GM15510 (cell line): Measurements from ENCODE around the gene FAXDC2.

Experiments used
- POLR2A ChIP-seq: IDR thresholded peaks from 3 replicates; pipeline ENCODE4 v1.6.1; 2011; ENCODE audit warnings: borderline replicate concordance; ENCODE audit not compliant: insufficient read length; ENCODE audit errors: extremely low read depth

The FAXDC2 gene

DNA sequence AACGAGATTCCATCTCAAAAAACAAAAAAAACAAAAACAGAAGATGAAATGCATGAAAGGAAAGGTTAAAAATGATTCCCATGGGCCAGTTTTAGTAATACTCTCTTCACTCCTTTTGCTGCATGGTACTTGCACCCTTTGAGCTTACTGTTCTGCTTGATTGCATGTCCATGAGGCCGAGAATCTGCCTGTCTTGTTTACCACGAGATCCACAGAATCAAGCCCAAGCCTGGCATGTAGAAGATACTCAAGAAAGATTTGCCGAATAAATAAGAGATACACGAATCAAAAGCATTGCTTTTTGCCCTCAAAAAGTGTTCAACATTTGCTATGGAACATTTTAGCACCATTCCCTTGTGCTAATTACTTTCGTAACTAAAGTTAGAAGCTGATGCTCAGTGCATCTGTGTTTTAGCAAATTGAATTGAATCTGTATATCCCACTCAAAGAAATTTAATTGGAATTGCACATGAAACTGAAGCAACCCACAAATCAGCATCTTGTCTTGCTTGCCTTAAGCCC is 1.1 kb downstream of the FAXDC2 start:
- TF ChIP-seq POLR2A: no peak

DNA sequence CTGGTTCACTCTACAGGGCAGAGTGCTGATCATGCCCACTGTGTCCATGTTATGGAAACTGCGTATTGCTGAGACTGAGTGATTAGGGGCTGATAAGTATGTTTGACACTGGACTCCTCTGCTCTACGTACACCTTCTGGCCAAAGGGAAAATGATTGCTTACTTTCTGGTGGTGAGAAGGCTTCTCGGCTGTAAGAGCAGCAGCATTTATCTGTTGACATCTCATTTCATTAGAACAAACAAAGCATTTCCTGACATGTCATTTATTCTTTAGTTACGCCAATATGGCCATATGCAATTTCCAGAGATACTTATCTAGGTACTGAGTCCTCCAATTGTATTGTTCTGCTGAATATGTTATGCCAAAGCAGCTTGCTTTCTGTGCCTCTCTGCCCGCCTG is 5.6 kb downstream of the FAXDC2 start:
- TF ChIP-seq POLR2A: no peak

DNA sequence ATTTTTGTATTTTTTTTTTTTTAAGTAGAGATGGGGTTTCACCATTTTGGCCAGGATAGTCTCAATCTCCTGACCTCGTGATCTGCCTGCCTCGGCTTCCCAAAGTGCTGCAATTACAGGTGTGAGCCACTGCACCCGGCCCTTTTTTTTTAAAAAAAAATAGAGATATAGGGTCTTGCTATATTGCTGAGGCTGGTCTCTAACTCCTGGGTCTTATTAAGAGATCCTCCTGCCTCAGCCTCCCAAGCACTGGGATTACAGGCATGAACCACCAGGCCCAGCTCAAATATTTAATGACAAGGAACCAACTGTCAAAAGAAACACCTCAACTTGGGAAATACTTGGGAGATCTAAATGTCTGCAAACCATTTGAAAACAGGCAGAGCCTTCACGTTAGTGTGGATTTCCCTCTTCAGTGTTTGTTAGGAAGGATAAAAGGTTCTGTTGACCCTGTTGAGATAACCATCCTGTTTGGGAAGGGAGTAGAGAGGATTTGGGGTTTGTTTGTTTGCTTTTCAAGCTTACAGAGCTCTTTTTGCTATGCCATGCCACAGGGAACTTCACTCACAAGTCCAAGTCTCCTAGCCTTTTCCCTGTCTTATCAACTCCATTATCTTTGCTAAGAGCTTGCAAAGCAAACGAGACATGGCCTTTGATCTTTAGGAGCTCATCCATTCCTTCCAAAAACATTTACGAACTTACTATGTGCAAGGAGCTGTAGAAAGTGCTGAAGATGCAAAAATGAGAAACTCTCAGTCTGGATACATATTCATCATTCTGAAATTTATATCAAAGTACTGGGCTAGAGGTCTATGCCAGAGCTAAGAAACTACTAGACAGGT is 7.5 kb downstream of the FAXDC2 start:
- no peak for TF ChIP-seq POLR2A

DNA sequence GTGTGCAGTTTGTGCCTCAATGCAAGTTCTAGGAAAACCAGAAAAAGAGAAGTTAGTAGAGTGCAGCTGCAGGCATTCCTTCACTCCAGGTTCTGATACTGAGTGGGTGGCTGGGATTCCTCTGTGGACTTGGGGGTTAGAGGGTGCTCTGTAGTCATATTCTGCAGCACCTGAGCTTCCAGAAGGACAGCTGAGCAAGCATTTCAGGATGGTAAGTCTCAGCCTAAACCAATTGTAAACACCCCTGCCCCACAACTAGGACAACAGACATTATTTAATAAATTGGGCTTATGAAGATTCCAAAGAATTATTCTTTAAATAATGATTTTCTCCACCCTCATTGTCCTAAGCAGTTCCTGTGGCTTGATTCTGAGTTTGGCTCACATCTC is 9.1 kb downstream of the FAXDC2 start:
- TF ChIP-seq POLR2A: no peak

DNA sequence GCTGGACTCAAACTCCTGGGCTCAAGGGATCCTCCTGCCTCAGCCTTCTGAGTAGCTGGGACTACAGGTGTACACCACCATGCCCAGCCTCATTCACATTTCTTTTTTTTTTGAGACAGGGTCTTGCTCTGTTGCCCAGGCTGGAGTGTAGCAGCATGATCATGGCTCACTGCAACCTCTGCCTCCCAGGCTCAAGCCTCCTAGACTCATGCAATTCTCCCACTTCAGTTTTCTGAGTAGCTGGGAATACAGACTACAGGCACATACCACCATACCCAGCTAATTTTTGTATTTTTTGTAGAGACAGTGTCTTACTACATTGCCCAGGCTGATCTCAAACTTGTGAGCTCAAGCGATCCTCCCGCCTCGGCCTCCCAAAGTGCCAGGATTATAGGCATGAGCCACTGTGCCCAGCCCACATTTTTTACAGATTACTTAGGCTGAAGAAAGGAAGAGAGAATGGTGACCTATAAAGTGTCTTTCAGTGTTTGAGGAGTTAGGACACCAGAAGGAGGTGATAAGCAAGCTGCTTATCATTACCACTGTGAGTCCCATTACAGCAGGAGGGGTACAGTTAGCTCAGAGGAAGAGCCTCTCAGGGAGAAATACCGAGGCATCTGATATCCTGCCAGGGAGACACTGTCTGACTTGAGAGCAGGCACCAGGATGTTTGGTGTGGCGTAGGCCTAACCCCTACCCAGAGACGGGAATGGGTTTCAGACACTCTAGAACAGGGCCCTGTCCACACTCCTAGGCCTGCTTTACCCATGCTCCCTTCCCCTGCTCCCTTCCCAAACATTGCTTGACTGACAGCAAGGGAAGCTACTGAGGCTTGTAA is 9.7 kb downstream of the FAXDC2 start:
- TF ChIP-seq POLR2A: no peak

DNA sequence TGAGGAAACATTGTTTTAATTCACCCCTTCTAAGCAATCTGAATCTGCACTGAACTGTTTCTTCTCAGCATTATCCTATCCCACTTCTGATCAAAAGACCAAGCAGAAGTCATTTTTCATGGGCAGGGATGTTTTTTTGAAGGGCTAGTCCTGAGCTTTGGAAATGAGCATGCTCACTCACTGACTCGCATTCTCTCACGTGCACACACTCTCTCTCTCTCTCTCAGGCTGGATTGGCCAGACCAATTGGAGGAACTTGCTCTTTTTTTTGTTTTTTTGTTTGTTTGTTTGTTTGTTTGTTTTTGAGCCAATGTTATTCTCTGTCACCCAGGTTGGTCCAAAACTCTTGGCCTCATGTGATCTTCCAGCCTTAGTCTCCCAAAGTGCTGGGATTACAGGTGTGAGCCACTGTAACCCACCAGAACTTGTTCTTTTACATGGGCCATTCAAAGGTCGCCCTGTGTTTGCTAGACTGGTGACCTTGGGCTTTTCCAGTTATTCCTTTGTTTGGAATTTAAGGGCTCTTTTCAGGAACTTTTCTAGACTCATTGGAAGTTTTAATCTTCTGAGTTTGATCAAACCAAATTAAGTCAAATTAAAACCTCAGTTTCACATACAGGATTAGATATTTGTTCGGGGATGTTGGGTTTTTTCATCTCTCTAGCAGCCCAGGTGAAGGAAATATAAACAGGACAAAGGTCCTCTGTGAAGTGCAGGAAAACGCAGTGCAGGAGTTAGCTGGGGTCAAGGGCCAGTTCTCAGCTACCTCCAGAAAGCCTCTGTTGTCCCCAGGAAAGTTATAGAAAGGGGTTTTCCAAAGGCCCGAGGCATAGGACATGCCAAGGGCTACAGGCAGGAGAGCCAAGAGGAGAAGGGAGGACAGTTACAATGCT is 13.1 kb downstream of the FAXDC2 start:
- TF ChIP-seq POLR2A: no peak

DNA sequence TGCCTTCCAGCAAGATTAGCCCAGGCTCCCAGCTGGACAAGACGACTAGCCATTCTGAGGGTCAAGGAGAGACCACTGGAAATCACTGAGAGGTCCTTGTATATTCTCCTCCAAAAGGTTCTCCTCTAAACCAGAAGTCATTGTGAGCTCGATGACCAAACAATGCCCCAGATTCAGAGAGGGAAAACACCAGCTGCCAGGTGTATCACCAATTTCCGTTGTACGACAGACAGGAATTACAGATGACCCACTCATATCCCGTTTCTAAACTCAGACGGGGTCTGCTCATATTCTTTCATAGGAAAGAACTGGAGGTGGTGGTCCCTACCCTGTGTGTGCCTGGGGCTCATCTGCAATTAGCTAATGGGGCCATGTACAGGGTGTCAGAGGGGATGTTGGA is 14.2 kb downstream of the FAXDC2 start:
- TF ChIP-seq POLR2A: no peak

DNA sequence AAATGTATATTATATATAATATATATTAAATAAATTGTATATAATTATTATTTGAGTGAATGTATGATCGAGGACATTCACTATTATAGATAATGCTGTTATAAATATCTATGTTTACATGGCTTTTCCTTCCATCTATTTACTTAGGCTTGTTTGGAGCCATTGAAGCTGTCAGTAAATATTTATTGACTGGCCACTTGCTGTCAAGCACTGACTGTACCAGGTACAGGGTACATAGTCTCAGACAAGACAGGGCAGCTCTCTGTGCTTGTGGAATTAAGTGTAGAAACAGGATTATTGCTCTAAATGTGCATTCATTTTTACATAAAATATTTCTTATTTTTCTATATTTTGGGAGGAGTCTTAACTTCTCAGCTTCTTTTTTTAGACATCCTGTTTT is 16.4 kb downstream of the FAXDC2 start:
- TF ChIP-seq POLR2A: no peak

DNA sequence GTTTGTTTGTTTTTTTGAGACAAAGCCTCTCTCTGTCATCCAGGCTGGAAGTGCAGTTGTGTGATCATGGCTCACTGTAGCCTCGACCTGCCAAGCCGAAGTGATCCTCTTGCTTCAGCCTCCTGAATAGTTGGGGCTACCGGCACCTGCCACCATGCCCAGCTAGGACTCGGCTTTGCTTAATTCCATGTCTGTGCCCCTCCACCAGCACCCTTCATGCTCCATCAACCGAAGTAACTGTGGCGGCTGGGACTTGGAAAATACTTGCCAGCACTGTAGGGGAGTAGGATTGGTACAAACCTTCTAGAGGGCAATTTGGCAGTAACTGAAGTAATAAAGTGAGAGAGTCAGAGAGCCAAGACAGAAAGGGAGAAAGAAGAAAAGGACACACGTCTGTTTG is 19.0 kb downstream of the FAXDC2 start:
- TF ChIP-seq POLR2A: no peak

DNA sequence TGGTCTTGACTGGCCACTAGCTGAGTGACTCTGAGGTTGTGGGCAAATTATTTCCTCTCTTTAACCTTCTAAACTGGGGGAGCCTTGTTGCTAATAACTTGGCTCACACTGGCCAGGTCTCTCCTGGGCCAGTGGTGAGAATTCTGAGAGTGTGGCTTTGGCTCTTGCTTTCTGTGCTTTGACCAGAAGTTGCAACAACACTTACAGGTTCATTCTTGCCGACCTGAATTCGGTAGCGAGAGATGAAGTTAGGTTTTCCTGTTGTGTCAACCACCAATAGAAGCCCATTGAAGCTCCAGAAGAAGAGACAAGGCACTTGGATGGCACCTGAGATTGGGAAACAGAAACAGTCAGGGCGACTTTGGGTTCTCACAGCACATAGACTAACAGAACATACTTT is 19.8 kb downstream of the FAXDC2 start:
- no peak for TF ChIP-seq POLR2A

DNA sequence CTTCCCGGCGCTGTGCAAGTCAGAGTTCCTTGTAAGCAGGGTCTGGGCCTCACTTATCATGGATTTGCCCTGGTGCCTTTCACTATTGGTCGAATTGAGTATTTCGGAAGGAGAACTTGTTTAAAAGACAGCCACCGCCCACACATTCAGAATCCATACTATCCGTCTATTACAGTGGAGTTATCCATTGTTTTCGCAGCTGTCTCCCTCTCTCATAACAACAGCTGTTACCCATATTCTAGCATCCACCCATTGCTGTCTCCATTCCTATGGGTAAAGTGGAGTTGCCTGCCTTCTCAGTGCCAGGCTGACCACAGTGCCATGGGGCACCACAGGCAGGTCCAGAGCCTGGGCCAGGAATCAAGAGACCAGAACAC is 20.2 kb downstream of the FAXDC2 start:
- no peak for TF ChIP-seq POLR2A

DNA sequence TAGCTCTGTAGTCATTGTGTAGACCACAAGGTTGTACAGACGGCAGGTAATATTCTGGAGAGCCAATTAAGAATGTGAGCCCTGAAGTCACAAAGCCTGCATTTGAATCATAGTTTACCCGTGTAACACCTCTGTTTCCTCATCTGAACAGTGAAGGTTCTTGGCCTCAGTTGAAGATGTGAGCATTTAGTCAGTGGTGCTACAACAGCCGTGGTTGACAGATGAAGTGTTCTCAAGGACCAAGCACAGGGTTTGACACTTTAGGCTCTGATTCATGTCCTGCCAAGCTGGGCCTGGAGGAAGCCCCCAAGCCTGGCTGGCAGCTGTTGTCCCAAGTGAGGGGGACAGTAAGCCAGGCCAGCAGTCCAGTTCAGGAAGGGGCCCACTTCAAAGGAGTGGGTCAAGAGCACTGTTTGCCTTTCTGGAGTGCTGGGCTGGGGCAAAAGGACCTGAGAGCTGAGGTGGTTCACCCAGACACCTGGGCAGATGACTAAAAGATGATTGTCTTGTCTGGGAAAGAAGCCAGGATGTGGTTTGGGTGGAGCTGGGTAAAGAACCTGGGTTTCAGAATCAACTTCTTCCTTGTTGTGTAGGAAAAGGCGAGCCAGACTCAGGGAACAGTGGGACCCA is 20.7 kb downstream of the FAXDC2 start:
- no peak for TF ChIP-seq POLR2A

DNA sequence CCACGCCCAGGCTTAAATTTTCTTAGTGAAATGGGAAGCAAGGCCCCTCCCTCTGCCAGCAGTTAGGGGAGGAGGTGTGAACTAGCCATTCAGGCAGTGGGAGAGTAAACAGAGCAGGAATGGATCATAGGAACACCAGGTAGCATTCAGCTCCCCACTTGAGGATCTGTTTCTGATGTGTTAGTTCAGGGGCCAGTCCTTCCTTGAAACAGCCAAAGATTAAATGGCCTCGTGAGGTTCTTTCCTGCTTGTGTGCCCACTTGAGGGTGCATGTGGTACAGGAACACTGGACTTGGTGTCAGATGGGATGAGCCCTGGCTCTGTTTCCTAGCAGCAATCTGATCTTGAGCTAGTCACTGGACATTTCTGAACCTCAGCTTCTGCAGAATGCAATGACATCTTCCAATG is 21.2 kb downstream of the FAXDC2 start:
- no peak for TF ChIP-seq POLR2A

DNA sequence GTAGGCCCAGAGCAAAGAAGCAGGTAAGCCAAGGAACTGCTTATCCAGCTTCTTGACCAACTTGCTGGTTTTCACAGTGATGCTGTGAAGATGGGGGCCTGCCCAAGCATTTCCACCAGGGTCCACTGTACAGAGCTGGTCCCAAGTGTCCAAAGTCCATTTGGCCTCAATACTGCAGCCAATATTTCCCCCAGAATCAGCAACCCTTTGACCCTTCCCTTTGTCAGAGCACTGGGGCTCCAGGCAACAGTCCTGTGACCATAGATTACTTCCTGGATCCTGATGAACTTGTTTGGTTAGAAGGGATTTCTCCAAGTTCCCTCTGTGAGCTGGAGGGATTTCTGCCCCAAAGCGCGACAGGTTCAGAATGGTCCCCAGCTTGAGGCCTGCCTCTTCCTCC is 26.3 kb downstream of the FAXDC2 start:
- TF ChIP-seq POLR2A: no peak
